CD8-positive, alpha-beta memory T cell (primary cell): ENCODE data around the gene SNX24. TPM values are rescaled to one million over a fixed set of nuclear protein-coding genes. Genes with fewer than 3 reads are reported as not detected.

Source experiments
- CTCF ChIA-PET: fragments of 350-600 bp; sonication (Branson Sonifier 250); formaldehyde crosslinking; loops from one replicate; lab custom pipeline; 2021; ENCODE audit warnings: antibody characterized with exemption; lab: Charles Lee
- POLR2A ChIA-PET: fragments of 350-600 bp; sonication (Branson Sonifier 250); formaldehyde crosslinking; loops from one replicate; lab custom pipeline; 2021; ENCODE audit warnings: antibody characterized with exemption; lab: Charles Lee
- DNase-seq, 5 donors: peaks; one replicate each; pipeline versions ENCODE4 v3.0.0 to v3.0.0-alpha.2; 2020 to 2022; ENCODE audit warnings: mixed read lengths in 1 of 5
- H3K27ac ChIP-seq: one replicate; pipeline ENCODE4 v1.7.0; 2013; ENCODE audit warnings: low read depth, mild to moderate bottlenecking, low read length, moderate library complexity
- H3K27me3 ChIP-seq: 2 replicates; pipeline ENCODE4 v1.7.0; 2013; ENCODE audit warnings: low read length, mild to moderate bottlenecking; ENCODE audit not compliant: insufficient read depth, poor library complexity, severe bottlenecking
- H3K36me3 ChIP-seq: 2 replicates; pipeline ENCODE4 v1.7.0; 2013; ENCODE audit warnings: mild to moderate bottlenecking, low read length, moderate library complexity; ENCODE audit not compliant: insufficient read depth
- H3K4me1 ChIP-seq: 2 replicates; pipeline ENCODE4 v1.7.0; 2013; ENCODE audit warnings: mild to moderate bottlenecking, low read length, moderate library complexity; ENCODE audit not compliant: insufficient read depth
- H3K4me3 ChIP-seq: 2 replicates; pipeline ENCODE4 v1.7.0; 2013; ENCODE audit warnings: mild to moderate bottlenecking, low read length
- H3K9me3 ChIP-seq: 2 replicates; pipeline ENCODE4 v1.7.0; 2013; ENCODE audit warnings: mild to moderate bottlenecking, low read length
- H3K27ac Mint-ChIP-seq, 8 donors: one replicate each; pipeline ENCODE4 v1.8.0; 2020 to 2021; ENCODE audit warnings: mixed read lengths in 8 of 8, mild to moderate bottlenecking in 6 of 8, inconsistent platforms in 3 of 8, moderate library complexity in 3 of 8
- H3K27me3 Mint-ChIP-seq, 2 donors: one replicate each; pipeline ENCODE4 v1.8.0; 2020 to 2021; ENCODE audit warnings: mixed read lengths in 2 of 2, mild to moderate bottlenecking in 1 of 2, moderate library complexity in 1 of 2
- H3K36me3 Mint-ChIP-seq, 3 donors: one replicate each; pipeline ENCODE4 v1.8.0; 2020 to 2021; ENCODE audit warnings: mixed read lengths in 3 of 3, inconsistent platforms in 1 of 3, mild to moderate bottlenecking in 1 of 3
- H3K4me1 Mint-ChIP-seq, 3 donors: one replicate each; pipeline ENCODE4 v1.8.0; 2020 to 2021; ENCODE audit warnings: mixed read lengths in 3 of 3, inconsistent platforms in 1 of 3, mild to moderate bottlenecking in 1 of 3
- H3K4me3 Mint-ChIP-seq, 7 donors: one replicate each; pipeline ENCODE4 v1.8.0; 2020 to 2021; ENCODE audit warnings: mixed read lengths in 7 of 7, mild to moderate bottlenecking in 6 of 7, moderate library complexity in 4 of 7, inconsistent platforms in 2 of 7
- H3K9me3 Mint-ChIP-seq, 5 donors: one replicate each; pipeline ENCODE4 v1.8.0; 2020 to 2022; ENCODE audit warnings: mixed read lengths in 5 of 5, mild to moderate bottlenecking in 3 of 5, moderate library complexity in 2 of 5, inconsistent platforms in 1 of 5
- polyA plus RNA-seq: library from polyadenylated mRNA; unstranded; fragments of 300-500 nt; fragmentation: Illumina TruSeq; gene quantifications from one replicate; pipeline ENCODE4 v1.2.3, GENCODE V29; 2021
- total RNA-seq, 2 experiments: library from RNA; stranded (reverse); gene quantifications; one replicate each; pipeline ENCODE4 v1.2.3, GENCODE V29; 2021

Gene SNX24
- total and polyA plus RNA-seq, 3 experiments from 2014 or later = 4.0 to 5.1 (median 4.4) TPM

DNA sequence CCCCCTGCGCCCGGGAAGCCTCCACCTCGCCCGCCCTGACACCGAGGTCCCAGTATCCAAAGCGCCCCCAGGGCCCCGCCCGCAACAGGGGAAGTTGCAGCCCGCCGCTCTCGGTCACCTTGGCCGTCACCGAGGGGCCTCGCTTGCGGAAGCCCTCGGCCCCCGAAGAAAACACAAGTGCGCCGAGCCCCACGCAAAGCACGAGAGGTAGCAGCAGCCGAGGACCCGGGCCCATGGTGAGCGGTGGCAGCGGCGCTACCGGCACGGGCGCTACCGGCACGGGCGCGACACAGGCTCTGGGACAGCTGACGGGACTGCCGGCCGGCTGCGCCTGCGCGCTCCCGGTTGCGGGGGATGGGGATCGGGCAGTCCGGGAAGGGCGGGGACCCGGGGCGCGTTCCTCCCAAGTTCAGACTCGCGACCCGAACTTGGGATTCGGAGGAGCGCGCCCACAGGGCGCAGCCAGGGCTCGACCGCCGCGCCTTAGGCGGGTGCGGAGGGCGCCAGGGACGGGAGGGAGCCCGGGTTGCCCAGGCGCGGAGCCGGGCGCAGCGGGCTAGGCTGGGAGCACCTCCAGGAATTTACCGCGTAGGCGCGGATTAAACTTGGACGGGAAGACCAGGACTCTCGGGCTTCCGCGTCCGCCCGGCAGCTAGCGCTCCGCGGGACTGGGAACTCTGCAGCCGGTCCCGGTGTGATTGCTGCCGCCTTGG lies 191.1 kb downstream of the SNX24 start, which contains the start of gene PPIC:
TSS of gene PPIC (minus strand) at position 335 of the 713 bp plus-strand sequence. CDS start at position 235, 100 bp downstream.
- ChIA-PET POLR2A (no interaction called here), CTCF (no interaction called here)
- Mint-ChIP-seq H3K4me1 (peaks cover 7 to 17% (median 17%) of the 10 kb centered on the region in 3 donors), H3K36me3 (peaks cover 0 to 1% (median 0%) of the 10 kb centered on the region in 3 donors), H3K4me3 (peak within 1 kb of the TSS; percentile 61 to 80 (median 74)), H3K27ac (peak within 1 kb of the TSS in 1 of 8 donors; percentile 57), H3K27me3 (peaks cover 33 to 66% of the 10 kb centered on the region in 2 donors), H3K9me3 (no peaks in the 10 kb centered on the region)
- H3K36me3 ChIP-seq = no peaks in the 10 kb centered on the region
- H3K27me3 ChIP-seq = peaks cover 13% of the 10 kb centered on the region
- H3K9me3 ChIP-seq = no peaks in the 10 kb centered on the region
- no peak within 1 kb of the TSS for H3K4me3 ChIP-seq
- DNase-seq = no peak
- no peaks in the 10 kb centered on the region for H3K4me1 ChIP-seq
- H3K27ac ChIP-seq = no peak within 1 kb of the TSS

DNA sequence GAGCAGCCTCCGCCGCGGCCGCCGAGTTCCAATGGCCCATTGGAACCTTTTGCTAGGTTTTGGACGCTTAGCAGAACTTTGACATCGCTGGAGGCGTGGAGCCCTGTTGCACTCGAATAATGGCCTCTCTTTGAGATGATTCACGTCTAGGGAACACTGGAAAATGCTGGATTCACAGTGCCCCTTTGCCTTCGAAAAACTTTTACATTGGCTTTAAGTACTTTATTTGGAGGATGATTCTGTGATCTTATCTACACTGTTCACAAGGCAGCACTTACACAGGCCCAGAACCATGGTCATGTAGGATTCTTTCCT lies 191.6 kb downstream of the SNX24 start:
- Histone ChIP-seq H3K36me3 (no peaks in the 10 kb centered on the region), H3K27ac (no peak overlapping the region), H3K4me1 (no peaks in the 10 kb centered on the region), H3K9me3 (no peaks in the 10 kb centered on the region), H3K4me3 (no peak overlapping the region), H3K27me3 (peaks cover 13% of the 10 kb centered on the region)
- Mint-ChIP-seq H3K27ac (no peak overlapping the region), H3K4me1 (peaks cover 7 to 17% (median 17%) of the 10 kb centered on the region in 3 donors), H3K27me3 (peaks cover 34 to 63% of the 10 kb centered on the region in 2 donors), H3K36me3 (peaks cover 0 to 1% (median 0%) of the 10 kb centered on the region in 3 donors), H3K4me3 (peak overlapping the region in 4 of 7 donors; percentile 25 to 80 (median 48)), H3K9me3 (no peaks in the 10 kb centered on the region)
- ChIA-PET POLR2A (no interaction called here), CTCF (no interaction called here)
- DNase-seq = no peak

DNA sequence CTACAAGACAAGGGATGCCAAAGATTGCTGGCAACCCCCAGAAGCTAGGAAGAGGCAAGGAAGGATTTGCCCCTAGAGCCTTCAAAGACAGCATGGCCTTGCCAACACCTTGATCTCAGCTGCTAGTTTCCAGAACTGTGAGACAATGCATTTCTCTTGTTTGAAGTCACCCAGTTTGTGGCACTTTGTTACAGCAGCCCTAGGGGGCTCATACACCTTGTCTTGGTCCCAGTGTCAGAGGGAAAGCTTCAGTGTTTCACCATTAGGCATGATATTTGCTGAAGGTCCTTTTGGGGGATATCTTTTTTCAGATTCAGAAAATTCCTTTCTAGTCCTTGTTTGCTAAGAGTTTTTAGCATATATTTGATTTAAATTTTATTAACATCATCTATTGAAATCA lies 194.3 kb downstream of the SNX24 start:
- Mint-ChIP-seq H3K36me3 (peaks cover 0 to 1% (median 0%) of the 10 kb centered on the region in 3 donors), H3K4me1 (peaks cover 7 to 17% (median 15%) of the 10 kb centered on the region in 3 donors), H3K27me3 (peaks cover 22 to 53% of the 10 kb centered on the region in 2 donors), H3K4me3 (no peak overlapping the region), H3K9me3 (no peaks in the 10 kb centered on the region), H3K27ac (peak overlapping the region in 1 of 8 donors; percentile 11)
- ChIA-PET POLR2A (no interaction called here), CTCF (no interaction called here)
- H3K9me3 ChIP-seq = no peaks in the 10 kb centered on the region
- DNase-seq = no peak
- no peaks in the 10 kb centered on the region for H3K36me3 ChIP-seq
- no peaks in the 10 kb centered on the region for H3K4me1 ChIP-seq
- H3K27ac ChIP-seq = no peak overlapping the region
- no peak overlapping the region for H3K4me3 ChIP-seq
- peaks cover 12% of the 10 kb centered on the region for H3K27me3 ChIP-seq

DNA sequence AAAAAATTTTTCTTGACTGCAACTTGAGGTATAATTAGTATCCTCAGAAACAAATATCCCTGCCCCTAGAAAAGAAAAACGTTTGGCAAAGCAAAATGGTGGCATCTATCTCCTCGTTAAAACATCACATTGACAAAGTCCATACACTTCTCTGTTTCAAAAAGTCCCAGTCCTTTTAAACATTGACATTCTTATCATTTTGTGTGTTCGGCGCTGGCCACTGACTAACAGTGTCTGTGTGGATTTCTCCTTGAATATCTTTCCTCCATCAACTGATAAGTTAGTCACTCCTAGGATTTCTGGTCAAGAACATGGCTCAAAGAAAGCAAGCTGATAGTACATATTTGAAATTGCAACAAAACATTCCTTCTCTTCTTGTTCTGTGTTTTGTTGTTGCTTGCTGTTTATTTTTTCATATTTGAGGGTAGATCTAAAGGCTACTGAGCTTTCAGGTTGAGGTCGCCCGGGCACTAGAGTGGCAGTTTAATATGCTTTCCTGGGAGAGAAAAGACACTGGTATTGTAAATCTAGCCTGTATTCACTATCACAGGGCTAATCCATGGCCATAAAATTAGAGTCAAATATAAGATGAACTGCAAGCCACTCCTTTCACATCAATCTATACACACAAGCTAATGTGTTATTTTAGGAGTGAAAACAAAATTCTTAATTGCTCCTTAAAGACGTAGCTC lies 199.7 kb downstream of the SNX24 start:
- Histone ChIP-seq H3K27me3 (no peaks in the 10 kb centered on the region), H3K4me1 (no peaks in the 10 kb centered on the region), H3K36me3 (no peaks in the 10 kb centered on the region), H3K9me3 (no peaks in the 10 kb centered on the region), H3K27ac (no peak overlapping the region), H3K4me3 (no peak overlapping the region)
- CTCF ChIA-PET = no interaction called here
- no peak overlapping the region for H3K27ac Mint-ChIP-seq
- H3K9me3 Mint-ChIP-seq = peaks cover 0 to 2% (median 0%) of the 10 kb centered on the region in 5 donors
- no peaks in the 10 kb centered on the region for H3K36me3 Mint-ChIP-seq
- no peak for DNase-seq
- no peak overlapping the region for H3K4me3 Mint-ChIP-seq
- H3K4me1 Mint-ChIP-seq = no peaks in the 10 kb centered on the region
- POLR2A ChIA-PET = no interaction called here
- peaks cover 7 to 49% of the 10 kb centered on the region in 2 donors for H3K27me3 Mint-ChIP-seq

DNA sequence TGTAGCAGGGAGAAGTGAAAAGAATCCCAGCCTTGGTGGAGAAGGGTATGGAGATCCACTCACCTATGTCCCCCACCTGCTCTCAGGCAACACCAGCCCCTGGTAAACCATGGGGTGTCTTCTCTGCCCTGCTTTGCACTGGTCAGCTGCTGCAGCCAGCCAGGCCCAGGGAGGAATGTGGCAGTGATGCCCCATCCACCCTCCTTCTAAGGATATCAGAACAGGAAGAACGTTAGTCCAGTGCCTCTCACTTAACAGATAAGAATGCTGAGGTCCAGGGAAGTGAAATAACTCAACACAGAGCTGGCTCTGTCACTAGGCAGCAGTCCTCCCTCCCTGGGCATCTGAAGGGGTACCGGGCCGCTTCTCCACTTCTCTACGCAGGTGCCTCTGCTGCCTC lies 200.8 kb downstream of the SNX24 start:
- POLR2A ChIA-PET = no interaction called here
- no peaks in the 10 kb centered on the region for H3K36me3 Mint-ChIP-seq
- H3K27me3 Mint-ChIP-seq = peaks cover 10 to 46% of the 10 kb centered on the region in 2 donors
- H3K27me3 ChIP-seq = no peaks in the 10 kb centered on the region
- H3K4me1 Mint-ChIP-seq = no peaks in the 10 kb centered on the region
- no peak overlapping the region for H3K27ac ChIP-seq
- no peaks in the 10 kb centered on the region for H3K9me3 ChIP-seq
- no peak overlapping the region for H3K4me3 Mint-ChIP-seq
- H3K9me3 Mint-ChIP-seq = peaks cover 0 to 5% (median 0%) of the 10 kb centered on the region in 5 donors
- H3K4me3 ChIP-seq = no peak overlapping the region
- DNase-seq = no peak
- H3K27ac Mint-ChIP-seq = no peak overlapping the region
- H3K36me3 ChIP-seq = no peaks in the 10 kb centered on the region
- no peaks in the 10 kb centered on the region for H3K4me1 ChIP-seq
- CTCF ChIA-PET = no interaction called here

DNA sequence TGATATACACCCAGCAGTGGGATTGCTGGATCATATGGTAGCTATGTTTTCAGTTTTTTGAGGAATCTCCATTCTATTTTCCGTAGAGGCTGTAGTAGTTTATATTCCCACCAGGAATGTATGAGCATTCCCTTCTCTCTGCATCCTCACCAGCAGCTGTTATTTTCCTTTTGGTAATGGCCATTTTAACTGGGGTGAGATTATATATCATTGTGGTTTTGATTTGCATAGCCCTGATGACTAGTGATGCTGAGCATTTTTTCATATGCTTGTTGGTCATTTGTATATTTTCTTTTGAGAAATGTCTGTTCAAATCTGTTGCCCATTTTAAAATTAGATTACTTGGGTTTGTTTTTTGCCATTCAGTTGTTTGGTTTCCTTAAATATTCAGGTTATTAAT lies 202.3 kb downstream of the SNX24 start:
- Histone ChIP-seq H3K36me3 (no peaks in the 10 kb centered on the region), H3K4me1 (no peaks in the 10 kb centered on the region), H3K9me3 (no peaks in the 10 kb centered on the region), H3K27ac (no peak overlapping the region), H3K4me3 (no peak overlapping the region), H3K27me3 (no peaks in the 10 kb centered on the region)
- CTCF ChIA-PET = no interaction called here
- H3K27ac Mint-ChIP-seq = no peak overlapping the region
- no peaks in the 10 kb centered on the region for H3K36me3 Mint-ChIP-seq
- H3K27me3 Mint-ChIP-seq = peaks cover 10 to 53% of the 10 kb centered on the region in 2 donors
- peaks cover 0 to 6% (median 2%) of the 10 kb centered on the region in 5 donors for H3K9me3 Mint-ChIP-seq
- POLR2A ChIA-PET = no interaction called here
- no peak overlapping the region for H3K4me3 Mint-ChIP-seq
- H3K4me1 Mint-ChIP-seq = no peaks in the 10 kb centered on the region
- no peak for DNase-seq

DNA sequence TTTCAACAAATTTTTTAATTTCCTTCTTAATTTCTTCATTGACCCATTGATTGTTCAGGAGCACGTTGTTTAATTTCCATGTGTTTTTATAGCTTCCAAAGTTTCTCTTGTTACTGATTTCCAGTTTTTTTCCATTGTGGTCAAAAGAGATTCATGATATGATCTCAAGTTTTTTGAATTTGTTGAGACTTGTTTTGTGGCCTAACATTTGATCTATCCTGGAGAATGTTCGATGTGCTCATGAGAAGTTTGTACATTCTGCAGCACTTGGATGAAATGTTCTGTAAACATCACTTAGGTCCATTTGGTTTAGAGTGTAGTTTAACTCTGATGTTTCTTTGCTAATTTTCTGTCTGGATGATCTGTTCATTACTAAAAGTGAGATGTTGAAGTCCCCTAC lies 205.8 kb downstream of the SNX24 start:
- Histone ChIP-seq H3K27me3 (peaks cover 4% of the 10 kb centered on the region), H3K9me3 (no peaks in the 10 kb centered on the region), H3K36me3 (no peaks in the 10 kb centered on the region), H3K27ac (no peak overlapping the region), H3K4me1 (no peaks in the 10 kb centered on the region), H3K4me3 (no peak overlapping the region)
- DNase-seq = no peak
- Mint-ChIP-seq H3K27ac (peak overlapping the region in 1 of 8 donors; percentile 1), H3K27me3 (peaks cover 18 to 47% of the 10 kb centered on the region in 2 donors), H3K4me1 (no peaks in the 10 kb centered on the region), H3K4me3 (no peak overlapping the region), H3K9me3 (peaks cover 2 to 10% (median 5%) of the 10 kb centered on the region in 5 donors), H3K36me3 (no peaks in the 10 kb centered on the region)
- ChIA-PET CTCF (no interaction called here), POLR2A (no interaction called here)
